NCI-H2107 treated with DMSO at 0.1 percent for 48 hours (cell line): ENCODE measurements around the gene NR4A1.

Experiments used
- DNase-seq: peaks from one replicate; lab custom pipeline; 2025; ENCODE audit not compliant: unreplicated experiment; lab: John Stamatoyannopoulos, UW

Gene NR4A1

GRCh38 chr12:52057638-52058576 lies 6.7 kb downstream of the NR4A1 start:
- no peak for DNase-seq

- DNase-seq = peak; percentile 43
Observed at GRCh38 chr12:52058631-52059361, 7.6 kb downstream of the NR4A1 start.

GRCh38 chr12:52059582-52060497 lies 8.6 kb downstream of the NR4A1 start:
- DNase-seq = no peak

- DNase-seq = no peak
Observed at GRCh38 chr12:52060498-52061177, 9.4 kb downstream of the NR4A1 start.

GRCh38 chr12:52061470-52062166 lies 10.4 kb downstream of the NR4A1 start:
- no peak for DNase-seq

- no peak for DNase-seq
Observed at GRCh38 chr12:52062167-52063081, 11.2 kb downstream of the NR4A1 start.

GRCh38 chr12:52063082-52063924 lies 12.1 kb downstream of the NR4A1 start:
- DNase-seq = no peak

GRCh38 chr12:52063981-52064649 lies 12.9 kb downstream of the NR4A1 start:
- no peak for DNase-seq

- DNase-seq = no peak
Observed at GRCh38 chr12:52066346-52067080, 15.3 kb downstream of the NR4A1 start.

- no peak for DNase-seq
Observed at GRCh38 chr12:52067081-52067374, 15.8 kb downstream of the NR4A1 start.

GRCh38 chr12:52069327-52070184 lies 18.3 kb downstream of the NR4A1 start, which contains the start of gene ATG101:
Gene ATG101 (plus strand): TSS chr12:52069978. CDS start chr12:52073651, 3,673 bp downstream.
- peak; percentile 90 for DNase-seq

- no peak for DNase-seq
Observed at GRCh38 chr12:52070185-52070925, 19.1 kb downstream of the NR4A1 start.

- peak; percentile 96 for DNase-seq
Observed at GRCh38 chr12:52073531-52074381, 22.5 kb downstream of the NR4A1 start.
